Measurements from ENCODE around the gene SMC6. TPM values are rescaled to one million over a fixed set of nuclear protein-coding genes. Genes with fewer than 3 reads are reported as not detected.

Gene SMC6
- total and polyA plus RNA-seq, 7 experiments from 2014 or later = 7.9 to 35.6 (median 12.4) TPM

GRCh38 chr2:17646838-17647701 lies 106.5 kb downstream of the SMC6 start:
- ATAC-seq (no peak), DNase-seq (no peak)
- peaks cover 0 to 8% (median 0%) of the 10 kb centered on the region in 7 donors for H3K4me1 Mint-ChIP-seq
- intact Hi-C loops (cut with micrococcal nuclease) = loop anchor here (1.0 to 2.0 kb wide), 4 partner anchors 24 to 731 kb away; no protein-coding TSS in a partner anchor
- Histone ChIP-seq H3K4me1 (ENCODE audit: control insufficient read depth in 2 of 2, insufficient read depth in 2 of 2, low read length in 2 of 2) (no peaks in the 10 kb centered on the region), H3K27ac (ENCODE audit: low read depth, low read length) (no peak overlapping the region), H3K36me3 (ENCODE audit: control insufficient read depth in 2 of 3, insufficient read depth in 3 of 3, low read length in 3 of 3) (no peaks in the 10 kb centered on the region), H3K9me3 (ENCODE audit: control insufficient read depth in 2 of 3, low read length in 3 of 3) (no peaks in the 10 kb centered on the region), H3K27me3 (ENCODE audit: control insufficient read depth in 2 of 2, insufficient read depth in 2 of 2, low read length in 2 of 2) (no peaks in the 10 kb centered on the region), H3K4me3 (ENCODE audit: low read length) (no peak overlapping the region)
- ChIA-PET POLR2A (no interaction called here), CTCF (interaction anchor here (1.9 kb wide), 1 partner anchor 22 kb away, joined by 7 read pairs; no protein-coding TSS in a partner anchor)
- no peak overlapping the region for H3K27ac Mint-ChIP-seq
- no peaks in the 10 kb centered on the region for H3K27me3 Mint-ChIP-seq
- no peak overlapping the region for H3K4me3 Mint-ChIP-seq
- no peaks in the 10 kb centered on the region for H3K9me3 Mint-ChIP-seq
- no peaks in the 10 kb centered on the region for H3K36me3 Mint-ChIP-seq

GRCh38 chr2:17646081-17646554 lies 107.5 kb downstream of the SMC6 start:
- POLR2A ChIA-PET = no interaction called here
- H3K36me3 Mint-ChIP-seq = no peaks in the 10 kb centered on the region

GRCh38 chr2:17644997-17645720 lies 108.5 kb downstream of the SMC6 start:
- Mint-ChIP-seq H3K4me1 (peaks cover 0 to 8% (median 0%) of the 10 kb centered on the region in 7 donors), H3K27ac (no peak overlapping the region), H3K36me3 (no peaks in the 10 kb centered on the region), H3K4me3 (no peak overlapping the region), H3K9me3 (no peaks in the 10 kb centered on the region), H3K27me3 (peaks cover 0 to 1% (median 0%) of the 10 kb centered on the region in 5 donors)
- intact Hi-C loops (cut with micrococcal nuclease) = no loop called here
- H3K27ac ChIP-seq (ENCODE audit: low read depth, low read length) = no peak overlapping the region
- H3K36me3 ChIP-seq (ENCODE audit: control insufficient read depth in 2 of 3, insufficient read depth in 3 of 3, low read length in 3 of 3) = no peaks in the 10 kb centered on the region
- H3K27me3 ChIP-seq (ENCODE audit: control insufficient read depth in 2 of 2, insufficient read depth in 2 of 2, low read length in 2 of 2) = no peaks in the 10 kb centered on the region
- CTCF ChIA-PET = interaction anchor here (0.6 to 2.0 kb wide), 5 partner anchors 19 to 730 kb away, joined by 3 to 13 read pairs (median 7); no protein-coding TSS in a partner anchor
- no peaks in the 10 kb centered on the region for H3K9me3 ChIP-seq (ENCODE audit: control insufficient read depth in 2 of 3, low read length in 3 of 3)
- POLR2A ChIA-PET = no interaction called here
- DNase-seq (no peak), ATAC-seq (no peak)
- no peak overlapping the region for H3K4me3 ChIP-seq (ENCODE audit: low read length)
- H3K4me1 ChIP-seq (ENCODE audit: control insufficient read depth in 2 of 2, insufficient read depth in 2 of 2, low read length in 2 of 2) = no peaks in the 10 kb centered on the region

More at GRCh38 chr2:17646081-17646554, 107.5 kb downstream of the SMC6 start:
- DNase-seq (peak in 6 of 9 donors; percentile 13 to 42 (median 32)), ATAC-seq (peak; percentile 73)
- Histone ChIP-seq H3K36me3 (ENCODE audit: control insufficient read depth in 2 of 3, insufficient read depth in 3 of 3, low read length in 3 of 3) (no peaks in the 10 kb centered on the region), H3K27me3 (ENCODE audit: control insufficient read depth in 2 of 2, insufficient read depth in 2 of 2, low read length in 2 of 2) (no peaks in the 10 kb centered on the region), H3K27ac (ENCODE audit: low read depth, low read length) (no peak overlapping the region), H3K9me3 (ENCODE audit: control insufficient read depth in 2 of 3, low read length in 3 of 3) (no peaks in the 10 kb centered on the region), H3K4me1 (ENCODE audit: control insufficient read depth in 2 of 2, insufficient read depth in 2 of 2, low read length in 2 of 2) (no peaks in the 10 kb centered on the region), H3K4me3 (ENCODE audit: low read length) (no peak overlapping the region)
- Mint-ChIP-seq H3K4me1 (peaks cover 0 to 8% (median 0%) of the 10 kb centered on the region in 7 donors), H3K4me3 (no peak overlapping the region), H3K27me3 (no peaks in the 10 kb centered on the region), H3K9me3 (no peaks in the 10 kb centered on the region), H3K27ac (no peak overlapping the region)
- CTCF ChIA-PET = interaction anchor here (0.7 to 2.0 kb wide), 7 partner anchors 13 to 27 kb away, joined by 3 to 13 read pairs (median 4); no protein-coding TSS in a partner anchor
- intact Hi-C loops (cut with micrococcal nuclease) = loop anchor here (1.0 to 2.0 kb wide), 4 partner anchors 25 to 732 kb away; no protein-coding TSS in a partner anchor

- H3K27me3 ChIP-seq (ENCODE audit: control insufficient read depth in 2 of 2, insufficient read depth in 2 of 2, low read length in 2 of 2) = no peaks in the 10 kb centered on the region
- POLR2A ChIA-PET = no interaction called here
- no peak overlapping the region for H3K4me3 ChIP-seq (ENCODE audit: low read length)
- no peak for DNase-seq
- H3K9me3 ChIP-seq (ENCODE audit: control insufficient read depth in 2 of 3, low read length in 3 of 3) = no peaks in the 10 kb centered on the region
- H3K9me3 Mint-ChIP-seq = no peaks in the 10 kb centered on the region
- no peak overlapping the region for H3K27ac Mint-ChIP-seq
- peaks cover 0 to 8% (median 0%) of the 10 kb centered on the region in 7 donors for H3K4me1 Mint-ChIP-seq
- no peak overlapping the region for H3K4me3 Mint-ChIP-seq
- peaks cover 0 to 5% (median 0%) of the 10 kb centered on the region in 5 donors for H3K27me3 Mint-ChIP-seq
- H3K4me1 ChIP-seq (ENCODE audit: control insufficient read depth in 2 of 2, insufficient read depth in 2 of 2, low read length in 2 of 2) = no peaks in the 10 kb centered on the region
- no peaks in the 10 kb centered on the region for H3K36me3 Mint-ChIP-seq
- no peak overlapping the region for H3K27ac ChIP-seq (ENCODE audit: low read depth, low read length)
- intact Hi-C loops (cut with micrococcal nuclease) = no loop called here
- CTCF ChIA-PET = interaction anchor here (0.9 kb wide), 1 partner anchor 28 kb away, joined by 4 read pairs; no protein-coding TSS in a partner anchor
- peak; percentile 50 for ATAC-seq
- no peaks in the 10 kb centered on the region for H3K36me3 ChIP-seq (ENCODE audit: control insufficient read depth in 2 of 3, insufficient read depth in 3 of 3, low read length in 3 of 3)
Observed at GRCh38 chr2:17643031-17643615, 110.5 kb downstream of the SMC6 start.

- H3K9me3 Mint-ChIP-seq = no peaks in the 10 kb centered on the region
- H3K36me3 Mint-ChIP-seq = no peaks in the 10 kb centered on the region
- Histone ChIP-seq H3K4me1 (ENCODE audit: control insufficient read depth in 2 of 2, insufficient read depth in 2 of 2, low read length in 2 of 2) (no peaks in the 10 kb centered on the region), H3K9me3 (ENCODE audit: control insufficient read depth in 2 of 3, low read length in 3 of 3) (no peaks in the 10 kb centered on the region), H3K27ac (ENCODE audit: low read depth, low read length) (no peak overlapping the region), H3K27me3 (ENCODE audit: control insufficient read depth in 2 of 2, insufficient read depth in 2 of 2, low read length in 2 of 2) (no peaks in the 10 kb centered on the region), H3K4me3 (ENCODE audit: low read length) (no peak overlapping the region), H3K36me3 (ENCODE audit: control insufficient read depth in 2 of 3, insufficient read depth in 3 of 3, low read length in 3 of 3) (no peaks in the 10 kb centered on the region)
- no peak overlapping the region for H3K27ac Mint-ChIP-seq
- intact Hi-C loops (cut with micrococcal nuclease) = no loop called here
- no peak overlapping the region for H3K4me3 Mint-ChIP-seq
- POLR2A ChIA-PET = no interaction called here
- DNase-seq (no peak), ATAC-seq (no peak)
- CTCF ChIA-PET = interaction anchor here (0.7 kb wide), 1 partner anchor 336 kb away, joined by 3 read pairs; no protein-coding TSS in a partner anchor
- peaks cover 0 to 4% (median 0%) of the 10 kb centered on the region in 7 donors for H3K4me1 Mint-ChIP-seq
- H3K27me3 Mint-ChIP-seq = peaks cover 0 to 5% (median 0%) of the 10 kb centered on the region in 5 donors
Observed at GRCh38 chr2:17640406-17640805, 113.2 kb downstream of the SMC6 start.

GRCh38 chr2:17638196-17638743 lies 115.3 kb downstream of the SMC6 start:
- no peak for ATAC-seq
- Histone ChIP-seq H3K4me1 (ENCODE audit: control insufficient read depth in 2 of 2, insufficient read depth in 2 of 2, low read length in 2 of 2) (no peaks in the 10 kb centered on the region), H3K27me3 (ENCODE audit: control insufficient read depth in 2 of 2, insufficient read depth in 2 of 2, low read length in 2 of 2) (no peaks in the 10 kb centered on the region), H3K27ac (ENCODE audit: low read depth, low read length) (no peak overlapping the region), H3K36me3 (ENCODE audit: control insufficient read depth in 2 of 3, insufficient read depth in 3 of 3, low read length in 3 of 3) (no peaks in the 10 kb centered on the region), H3K9me3 (ENCODE audit: control insufficient read depth in 2 of 3, low read length in 3 of 3) (no peaks in the 10 kb centered on the region), H3K4me3 (ENCODE audit: low read length) (no peak overlapping the region)
- Mint-ChIP-seq H3K4me3 (no peak overlapping the region), H3K9me3 (no peaks in the 10 kb centered on the region), H3K4me1 (peaks cover 0 to 2% (median 0%) of the 10 kb centered on the region in 7 donors), H3K27ac (no peak overlapping the region), H3K36me3 (no peaks in the 10 kb centered on the region), H3K27me3 (peaks cover 0 to 7% (median 0%) of the 10 kb centered on the region in 5 donors)
- CTCF ChIA-PET = no interaction called here
- POLR2A ChIA-PET = no interaction called here
- no peak for DNase-seq
- intact Hi-C loops (cut with micrococcal nuclease) = no loop called here
